ENCODE data around the gene EIF2AK3. TPM values are rescaled to one million over a fixed set of nuclear protein-coding genes. Genes with fewer than 3 reads are reported as not detected.

The EIF2AK3 gene
- total RNA-seq, 1 donor from 2014 or later: 17.1 TPM

DNA sequence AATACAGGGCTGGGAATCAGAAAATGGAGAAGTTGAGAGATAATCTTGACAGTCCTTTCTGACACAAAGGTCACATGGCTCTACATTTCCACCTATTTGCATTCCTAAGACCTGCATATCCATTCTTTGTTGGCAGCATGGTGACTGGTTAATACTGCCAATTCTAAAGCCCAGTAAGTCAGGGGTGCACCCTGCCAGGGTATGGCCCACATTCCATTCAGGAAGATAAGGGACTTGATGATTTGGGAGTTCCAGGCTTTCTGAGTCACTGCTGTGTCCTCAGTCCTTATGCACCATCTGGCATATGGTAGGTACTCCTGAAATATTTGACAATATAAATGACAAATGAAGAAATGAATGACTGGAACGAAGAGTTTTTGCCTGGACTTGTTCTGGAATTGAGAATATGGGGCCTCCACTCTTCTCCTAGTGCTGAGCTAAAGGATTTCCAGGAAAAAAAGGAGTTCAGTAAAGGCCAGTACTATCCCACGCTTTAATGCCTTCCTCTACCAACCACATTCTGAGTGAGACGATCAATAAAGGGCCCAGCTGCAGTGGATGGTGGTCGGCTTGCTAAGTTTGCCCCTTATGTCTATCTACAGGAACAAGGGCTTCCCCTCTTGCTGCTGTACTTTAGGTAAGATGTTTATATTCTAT, 31.7 kb upstream of the EIF2AK3 start:
- H3K9me3 Mint-ChIP-seq (ENCODE audit: unreplicated experiment): no peaks in the 10 kb centered on the region
- no peaks in the 10 kb centered on the region for H3K36me3 Mint-ChIP-seq (ENCODE audit: low read depth, unreplicated experiment)
- H3K4me1 Mint-ChIP-seq (ENCODE audit: unreplicated experiment): peaks cover 36% of the 10 kb centered on the region
- H3K27me3 Mint-ChIP-seq (ENCODE audit: unreplicated experiment): no peaks in the 10 kb centered on the region
- H3K27ac Mint-ChIP-seq (ENCODE audit: unreplicated experiment): peak overlapping the region; percentile 96
- H3K4me3 Mint-ChIP-seq (ENCODE audit: unreplicated experiment): no peak overlapping the region
- TF ChIP-seq, protein P1, sequence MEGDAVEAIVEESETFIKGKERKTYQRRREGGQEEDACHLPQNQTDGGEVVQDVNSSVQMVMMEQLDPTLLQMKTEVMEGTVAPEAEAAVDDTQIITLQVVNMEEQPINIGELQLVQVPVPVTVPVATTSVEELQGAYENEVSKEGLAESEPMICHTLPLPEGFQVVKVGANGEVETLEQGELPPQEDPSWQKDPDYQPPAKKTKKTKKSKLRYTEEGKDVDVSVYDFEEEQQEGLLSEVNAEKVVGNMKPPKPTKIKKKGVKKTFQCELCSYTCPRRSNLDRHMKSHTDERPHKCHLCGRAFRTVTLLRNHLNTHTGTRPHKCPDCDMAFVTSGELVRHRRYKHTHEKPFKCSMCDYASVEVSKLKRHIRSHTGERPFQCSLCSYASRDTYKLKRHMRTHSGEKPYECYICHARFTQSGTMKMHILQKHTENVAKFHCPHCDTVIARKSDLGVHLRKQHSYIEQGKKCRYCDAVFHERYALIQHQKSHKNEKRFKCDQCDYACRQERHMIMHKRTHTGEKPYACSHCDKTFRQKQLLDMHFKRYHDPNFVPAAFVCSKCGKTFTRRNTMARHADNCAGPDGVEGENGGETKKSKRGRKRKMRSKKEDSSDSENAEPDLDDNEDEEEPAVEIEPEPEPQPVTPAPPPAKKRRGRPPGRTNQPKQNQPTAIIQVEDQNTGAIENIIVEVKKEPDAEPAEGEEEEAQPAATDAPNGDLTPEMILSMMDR (IDR thresholded peaks at IDR 0.05; ENCODE audit: unreplicated experiment): no peak
- no peak for DNase-seq (ENCODE audit: low spot score)

DNA sequence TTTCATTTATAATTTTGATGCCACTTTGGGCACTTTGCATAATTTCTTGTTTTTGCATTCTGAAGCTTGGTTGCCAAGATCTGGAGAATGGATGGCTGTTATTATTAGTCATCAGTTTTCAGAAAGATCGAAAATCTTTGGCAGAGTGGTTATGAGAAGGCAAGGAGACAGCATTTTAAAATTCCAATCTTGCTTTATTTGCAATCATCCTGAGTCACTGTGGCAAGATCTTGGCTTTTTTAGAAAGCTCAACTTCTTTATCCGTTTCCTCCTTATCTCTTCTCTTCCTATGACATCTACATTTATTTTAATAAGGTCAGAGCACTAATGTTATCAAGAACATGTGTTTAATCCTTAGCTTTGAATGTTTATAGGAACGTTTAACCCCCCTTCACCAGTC, 31.1 kb upstream of the EIF2AK3 start:
- H3K27ac Mint-ChIP-seq (ENCODE audit: unreplicated experiment): peak overlapping the region; percentile 96
- DNase-seq (ENCODE audit: low spot score): no peak
- H3K4me1 Mint-ChIP-seq (ENCODE audit: unreplicated experiment): peaks cover 35% of the 10 kb centered on the region
- no peaks in the 10 kb centered on the region for H3K9me3 Mint-ChIP-seq (ENCODE audit: unreplicated experiment)
- no peaks in the 10 kb centered on the region for H3K27me3 Mint-ChIP-seq (ENCODE audit: unreplicated experiment)
- no peak overlapping the region for H3K4me3 Mint-ChIP-seq (ENCODE audit: unreplicated experiment)
- H3K36me3 Mint-ChIP-seq (ENCODE audit: low read depth, unreplicated experiment): no peaks in the 10 kb centered on the region
- TF ChIP-seq, protein P1 (IDR thresholded peaks at IDR 0.05; ENCODE audit: unreplicated experiment): no peak

DNA sequence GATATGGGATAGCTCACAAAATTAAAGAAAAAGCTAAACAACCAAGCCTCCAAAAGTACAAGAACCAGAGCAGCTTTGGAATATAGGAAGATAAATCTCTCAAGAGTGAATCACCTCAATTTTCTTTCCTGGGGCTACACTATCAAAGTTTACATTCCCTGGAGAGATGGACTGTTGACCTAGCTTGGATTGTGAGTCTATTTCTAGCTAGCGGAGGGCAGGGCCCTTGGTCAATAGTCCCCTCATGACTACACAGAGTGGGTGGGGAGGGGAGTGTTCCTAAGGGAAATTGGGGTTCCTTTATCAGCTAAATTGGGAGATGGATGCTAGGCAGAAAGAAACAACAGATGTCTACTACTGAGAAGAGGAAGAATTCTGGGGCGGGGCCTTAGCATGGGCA, 29.9 kb upstream of the EIF2AK3 start:
- H3K4me1 Mint-ChIP-seq (ENCODE audit: unreplicated experiment): peaks cover 30% of the 10 kb centered on the region
- no peak overlapping the region for H3K4me3 Mint-ChIP-seq (ENCODE audit: unreplicated experiment)
- H3K27me3 Mint-ChIP-seq (ENCODE audit: unreplicated experiment): no peaks in the 10 kb centered on the region
- DNase-seq (ENCODE audit: low spot score): no peak
- no peaks in the 10 kb centered on the region for H3K9me3 Mint-ChIP-seq (ENCODE audit: unreplicated experiment)
- no peaks in the 10 kb centered on the region for H3K36me3 Mint-ChIP-seq (ENCODE audit: low read depth, unreplicated experiment)
- no peak overlapping the region for H3K27ac Mint-ChIP-seq (ENCODE audit: unreplicated experiment)
- TF ChIP-seq, protein P1 (IDR thresholded peaks at IDR 0.05; ENCODE audit: unreplicated experiment): no peak

DNA sequence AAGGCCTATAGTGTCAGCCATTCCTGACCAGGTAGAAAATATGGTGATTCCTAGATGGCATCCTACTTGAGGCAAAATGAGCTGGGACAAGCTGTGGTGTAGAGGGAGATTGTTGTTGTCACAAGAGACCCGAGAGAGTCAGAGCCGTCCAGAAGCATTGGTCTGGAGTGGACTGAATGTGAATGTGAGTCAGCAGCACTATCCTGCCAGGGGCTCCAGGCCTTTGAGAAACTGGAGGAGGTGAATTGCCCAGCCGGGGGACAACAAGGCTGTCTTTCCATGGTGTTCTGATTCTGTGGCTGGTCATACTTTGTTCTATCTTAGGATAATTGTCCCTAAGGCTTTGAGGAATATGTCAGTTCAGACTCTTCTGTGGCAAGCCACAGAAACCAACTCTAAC, 29.4 kb upstream of the EIF2AK3 start:
- H3K4me1 Mint-ChIP-seq (ENCODE audit: unreplicated experiment): peaks cover 30% of the 10 kb centered on the region
- no peaks in the 10 kb centered on the region for H3K36me3 Mint-ChIP-seq (ENCODE audit: low read depth, unreplicated experiment)
- TF ChIP-seq, protein P1 (IDR thresholded peaks at IDR 0.05; ENCODE audit: unreplicated experiment): no peak
- H3K27ac Mint-ChIP-seq (ENCODE audit: unreplicated experiment): no peak overlapping the region
- H3K27me3 Mint-ChIP-seq (ENCODE audit: unreplicated experiment): no peaks in the 10 kb centered on the region
- no peaks in the 10 kb centered on the region for H3K9me3 Mint-ChIP-seq (ENCODE audit: unreplicated experiment)
- no peak overlapping the region for H3K4me3 Mint-ChIP-seq (ENCODE audit: unreplicated experiment)
- no peak for DNase-seq (ENCODE audit: low spot score)

DNA sequence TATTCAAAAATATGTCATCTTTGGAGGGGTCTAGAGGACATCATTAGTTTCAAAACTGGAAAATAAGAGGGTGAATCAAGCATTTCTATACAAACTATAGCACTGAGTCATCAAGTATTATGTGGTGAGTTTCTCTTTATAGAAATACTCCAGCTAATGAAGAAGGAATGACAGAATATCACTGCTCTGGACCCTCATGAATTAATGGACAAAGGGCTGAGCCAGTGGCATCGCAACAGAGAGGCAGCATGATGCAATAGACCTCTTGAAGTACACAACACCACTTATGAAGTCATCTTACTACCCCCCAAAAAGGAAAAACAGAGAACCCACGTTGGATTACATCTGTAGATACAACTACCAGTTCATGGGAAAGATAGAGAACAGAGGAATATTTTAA, 27.4 kb upstream of the EIF2AK3 start:
- no peak overlapping the region for H3K27ac Mint-ChIP-seq (ENCODE audit: unreplicated experiment)
- no peaks in the 10 kb centered on the region for H3K9me3 Mint-ChIP-seq (ENCODE audit: unreplicated experiment)
- TF ChIP-seq, protein P1 (IDR thresholded peaks at IDR 0.05; ENCODE audit: unreplicated experiment): no peak
- no peaks in the 10 kb centered on the region for H3K36me3 Mint-ChIP-seq (ENCODE audit: low read depth, unreplicated experiment)
- no peak overlapping the region for H3K4me3 Mint-ChIP-seq (ENCODE audit: unreplicated experiment)
- H3K4me1 Mint-ChIP-seq (ENCODE audit: unreplicated experiment): peaks cover 21% of the 10 kb centered on the region
- no peaks in the 10 kb centered on the region for H3K27me3 Mint-ChIP-seq (ENCODE audit: unreplicated experiment)
- no peak for DNase-seq (ENCODE audit: low spot score)

Data from endothelial cell (in vitro differentiated cells).